NCI-H510A (cell line): ENCODE data around the gene ZDHHC24.
A peak's percentile ranks its signal among the peaks of the same experiment; 100 is the strongest.

Experiments used
- DNase-seq: peaks from one replicate; lab custom pipeline; 2025; lab: John Stamatoyannopoulos, UW

ZDHHC24 gene

GRCh38 chr11:66494935-66495334 lies 50.9 kb downstream of the ZDHHC24 start:
- no peak for DNase-seq

GRCh38 chr11:66494458-66494857 lies 51.4 kb downstream of the ZDHHC24 start:
- no peak for DNase-seq

- DNase-seq, result no peak
These were observed 52.7 kb downstream of the ZDHHC24 start for GRCh38 chr11:66493130-66493529.

- DNase-seq, result no peak
These were observed 53.5 kb downstream of the ZDHHC24 start for GRCh38 chr11:66492161-66492865.

- DNase-seq, result no peak
These were observed 54.4 kb downstream of the ZDHHC24 start for GRCh38 chr11:66491315-66491935.

- peak; percentile 88 for DNase-seq
These were observed 56.2 kb downstream of the ZDHHC24 start for GRCh38 chr11:66489636-66490035.

GRCh38 chr11:66488957-66489356 lies 56.9 kb downstream of the ZDHHC24 start:
- no peak for DNase-seq

- no peak for DNase-seq
These were observed 61.0 kb downstream of the ZDHHC24 start for GRCh38 chr11:66484806-66485380.

GRCh38 chr11:66480117-66480938 lies 65.5 kb downstream of the ZDHHC24 start, which contains the start of gene DPP3:
TSS of gene DPP3 (plus strand) at chr11:66480434. CDS start at chr11:66482201, 1,767 bp downstream.
- DNase-seq, result peak; percentile 97

- DNase-seq, result peak; percentile 74
These were observed 66.3 kb downstream of the ZDHHC24 start for GRCh38 chr11:66479394-66480116.

- DNase-seq, result no peak
These were observed 67.0 kb downstream of the ZDHHC24 start for GRCh38 chr11:66478729-66479393.

GRCh38 chr11:66477263-66478201 lies 68.3 kb downstream of the ZDHHC24 start:
- DNase-seq, result no peak

GRCh38 chr11:66476841-66477251 lies 69.0 kb downstream of the ZDHHC24 start:
- DNase-seq, result no peak

- no peak for DNase-seq
These were observed 69.5 kb downstream of the ZDHHC24 start for GRCh38 chr11:66476173-66476840.

- DNase-seq, result no peak
These were observed 70.3 kb downstream of the ZDHHC24 start for GRCh38 chr11:66475349-66476172.

- DNase-seq, result no peak
These were observed 72.0 kb downstream of the ZDHHC24 start for GRCh38 chr11:66473608-66474515.

- DNase-seq, result no peak
These were observed 72.7 kb downstream of the ZDHHC24 start for GRCh38 chr11:66473167-66473566.
